WTC11 (cell line): Measurements from ENCODE around the gene VPS8.

Experiments
- CTCF ChIP-seq: fragments of 200-600 bp; IDR thresholded peaks from 2 replicates; pipeline ENCODE4 v1.8.0; 2022; ENCODE audit warnings: antibody characterized with exemption
- MLX ChIP-seq: sonication (generic); formaldehyde crosslinking; IDR thresholded peaks from 2 replicates; pipeline ENCODE4 v1.8.1; 2023; ENCODE audit warnings: mild to moderate bottlenecking, missing genetic modification reagents, moderate library complexity
- OVOL2 ChIP-seq: fragments of 250-450 bp; sonication (Bioruptor Pico); IDR thresholded peaks from 2 replicates; pipeline ENCODE4 v1.9.0; 2021; ENCODE audit warnings: mild to moderate bottlenecking, borderline replicate concordance
- RELA ChIP-seq: sonication (generic); formaldehyde crosslinking; IDR thresholded peaks from 2 replicates; pipeline ENCODE4 v1.8.1; 2022; ENCODE audit warnings: missing genetic modification reagents, mild to moderate bottlenecking, borderline replicate concordance
- TF ChIP-seq, protein P1 (sequence below): sonication (generic); formaldehyde crosslinking; IDR thresholded peaks from 2 replicates; pipeline ENCODE4 v1.8.0; 2022; ENCODE audit warnings: mild to moderate bottlenecking, missing genetic modification reagents
- TF ChIP-seq, protein P2 (sequence below): sonication (generic); formaldehyde crosslinking; IDR thresholded peaks from 2 replicates; pipeline ENCODE4 v1.8.1; 2022; ENCODE audit warnings: low read depth, mild to moderate bottlenecking, moderate library complexity, missing genetic modification reagents, borderline replicate concordance

- no peak for TF ChIP-seq OVOL2
- TF ChIP-seq MLX (CRISPR knock-in tag): no peak
- no peak for TF ChIP-seq CTCF
- TF ChIP-seq, protein P1, sequence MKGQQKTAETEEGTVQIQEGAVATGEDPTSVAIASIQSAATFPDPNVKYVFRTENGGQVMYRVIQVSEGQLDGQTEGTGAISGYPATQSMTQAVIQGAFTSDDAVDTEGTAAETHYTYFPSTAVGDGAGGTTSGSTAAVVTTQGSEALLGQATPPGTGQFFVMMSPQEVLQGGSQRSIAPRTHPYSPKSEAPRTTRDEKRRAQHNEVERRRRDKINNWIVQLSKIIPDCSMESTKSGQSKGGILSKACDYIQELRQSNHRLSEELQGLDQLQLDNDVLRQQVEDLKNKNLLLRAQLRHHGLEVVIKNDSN (CRISPR knock-in tag): no peak
- no peak for TF ChIP-seq RELA (CRISPR knock-in tag)
- TF ChIP-seq, protein P2, sequence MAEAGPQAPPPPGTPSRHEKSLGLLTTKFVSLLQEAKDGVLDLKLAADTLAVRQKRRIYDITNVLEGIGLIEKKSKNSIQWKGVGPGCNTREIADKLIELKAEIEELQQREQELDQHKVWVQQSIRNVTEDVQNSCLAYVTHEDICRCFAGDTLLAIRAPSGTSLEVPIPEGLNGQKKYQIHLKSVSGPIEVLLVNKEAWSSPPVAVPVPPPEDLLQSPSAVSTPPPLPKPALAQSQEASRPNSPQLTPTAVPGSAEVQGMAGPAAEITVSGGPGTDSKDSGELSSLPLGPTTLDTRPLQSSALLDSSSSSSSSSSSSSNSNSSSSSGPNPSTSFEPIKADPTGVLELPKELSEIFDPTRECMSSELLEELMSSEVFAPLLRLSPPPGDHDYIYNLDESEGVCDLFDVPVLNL: no peak
Observed at GRCh38 chr3:184985586-184985985, 173.6 kb downstream of the VPS8 start.
